IPS-18c (cell line): ENCODE results near the gene TPGS2.
A peak's percentile ranks its signal among the peaks of the same experiment; 100 is the strongest.
"Not testable (repeated sequence)": the region's sequence is repeated elsewhere in the genome, so short reads cannot be mapped to it uniquely, and the experiment has no call there.

Experiments
- H3K4me3 ChIP-seq: 2 replicates; pipeline ENCODE4 v1.7.0; 2013; ENCODE audit warnings: low read depth, mild to moderate bottlenecking, low read length, moderate library complexity; ENCODE audit not compliant: insufficient read depth
- H3K9me3 ChIP-seq: one replicate; pipeline ENCODE4 v1.6.1; 2013; ENCODE audit warnings: mild to moderate bottlenecking, low read length, moderate library complexity; ENCODE audit not compliant: control insufficient read depth, insufficient read depth

Gene TPGS2

DNA sequence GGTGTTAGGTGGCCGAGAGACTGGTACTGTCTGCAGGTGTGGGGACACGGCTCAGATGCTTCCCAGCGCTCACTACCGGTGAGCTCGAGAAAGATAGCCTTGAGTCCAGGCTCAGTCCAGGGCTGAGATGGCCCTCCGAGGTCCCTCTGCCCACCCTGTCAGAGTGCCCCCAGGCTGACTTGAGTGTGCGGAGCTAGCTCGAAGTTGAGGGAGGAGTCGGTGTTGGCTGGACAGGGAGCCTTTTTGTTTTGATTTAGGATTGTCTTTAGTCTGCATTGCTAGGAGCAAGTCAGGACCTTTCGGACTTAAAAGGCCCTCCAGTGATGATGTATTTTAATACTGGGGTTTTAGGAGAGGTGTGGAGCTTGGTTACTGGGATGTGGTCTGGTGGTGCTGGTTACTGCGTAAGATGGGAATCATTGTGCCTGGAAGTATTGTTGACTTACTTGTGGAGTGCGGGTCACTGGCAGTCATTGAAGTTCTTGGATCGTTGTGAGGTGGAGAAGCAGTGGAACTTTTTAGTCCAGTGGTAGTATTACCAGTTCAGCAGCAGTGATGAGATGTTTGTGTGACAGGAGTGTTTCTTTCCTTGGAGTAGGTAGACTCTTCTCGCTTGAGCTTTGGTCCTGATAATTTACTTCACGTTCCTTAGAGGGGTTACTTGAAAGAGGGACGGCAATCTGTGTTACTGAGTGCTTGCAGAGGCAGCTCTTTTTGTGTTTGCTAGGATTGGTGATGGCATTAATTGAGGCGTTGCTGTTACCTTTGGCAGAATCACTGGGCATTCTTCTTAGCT, 758 bp upstream of the TPGS2 start:
- H3K4me3 ChIP-seq = peak overlapping the region; percentile 87
- peaks cover 3% of the 10 kb centered on the region for H3K9me3 ChIP-seq

GRCh38 chr18:36828157-36828629, 609 bp downstream of the TPGS2 start:
- Histone ChIP-seq H3K4me3 (peak overlapping the region; percentile 87), H3K9me3 (peaks cover 3% of the 10 kb centered on the region)

DNA sequence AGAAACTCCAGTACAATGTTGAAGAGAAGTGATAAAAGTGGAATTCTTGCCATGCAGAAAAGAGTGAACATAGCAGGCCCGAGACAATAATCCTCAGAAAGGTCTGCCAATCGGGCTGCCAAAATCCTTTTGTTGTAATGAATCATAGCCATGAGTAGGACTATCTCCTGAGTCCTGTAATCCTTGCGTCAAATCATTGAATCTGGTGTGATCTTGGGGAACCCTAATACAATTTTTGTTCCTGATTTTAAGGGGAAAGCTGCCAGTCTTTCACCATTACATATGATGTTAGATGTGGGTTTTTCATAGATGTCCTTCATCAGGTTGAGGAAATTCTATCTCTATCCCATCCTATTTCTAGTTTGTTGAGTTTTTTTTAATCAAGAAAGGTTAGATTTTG, 2.2 kb downstream of the TPGS2 start:
- Histone ChIP-seq H3K9me3 (peaks cover 3% of the 10 kb centered on the region), H3K4me3 (no peak overlapping the region)

DNA sequence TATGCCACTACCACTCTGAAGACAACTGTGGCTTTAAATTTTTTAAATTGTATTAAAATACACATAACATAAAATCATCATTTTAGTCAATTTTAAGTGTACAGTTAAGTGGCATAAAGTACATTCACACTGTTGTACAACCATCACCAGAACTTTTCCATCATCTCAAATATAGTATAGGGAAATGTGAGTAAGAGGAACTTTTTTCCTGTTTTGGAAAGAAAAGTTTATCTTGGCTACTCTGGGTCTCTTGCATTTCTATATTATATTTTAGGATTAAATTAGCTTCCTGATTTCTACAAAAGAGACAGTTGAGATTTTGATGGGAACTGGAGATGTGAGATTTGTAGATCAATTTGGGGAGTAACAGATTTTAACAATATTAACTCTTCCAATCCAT, 3.3 kb downstream of the TPGS2 start:
- Histone ChIP-seq H3K9me3 (peaks cover 3% of the 10 kb centered on the region), H3K4me3 (no peak overlapping the region)

GRCh38 chr18:36821681-36822080, 7.1 kb downstream of the TPGS2 start:
- Histone ChIP-seq H3K4me3 (no peak overlapping the region), H3K9me3 (peaks cover 3% of the 10 kb centered on the region)

DNA sequence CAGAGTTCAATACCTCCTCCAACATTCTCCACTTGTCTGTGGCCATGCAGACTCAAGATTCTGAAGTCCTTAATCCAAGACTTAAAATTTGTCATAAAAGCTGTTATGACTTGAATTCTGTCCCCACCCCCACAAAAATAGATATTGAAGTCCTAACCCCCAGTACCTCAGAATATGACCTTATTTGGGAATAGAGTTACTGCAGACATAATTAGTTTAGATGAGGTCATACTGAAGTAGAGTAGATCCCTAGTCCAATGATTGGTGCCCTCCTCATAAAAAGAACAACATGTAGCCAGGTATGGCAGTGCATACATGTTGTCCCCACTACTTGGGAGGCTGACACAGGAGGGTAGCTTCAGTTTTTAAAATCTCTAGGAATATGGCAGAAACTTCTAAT, 9.2 kb downstream of the TPGS2 start:
- H3K4me3 ChIP-seq = no peak overlapping the region
- no peaks in the 10 kb centered on the region for H3K9me3 ChIP-seq

DNA sequence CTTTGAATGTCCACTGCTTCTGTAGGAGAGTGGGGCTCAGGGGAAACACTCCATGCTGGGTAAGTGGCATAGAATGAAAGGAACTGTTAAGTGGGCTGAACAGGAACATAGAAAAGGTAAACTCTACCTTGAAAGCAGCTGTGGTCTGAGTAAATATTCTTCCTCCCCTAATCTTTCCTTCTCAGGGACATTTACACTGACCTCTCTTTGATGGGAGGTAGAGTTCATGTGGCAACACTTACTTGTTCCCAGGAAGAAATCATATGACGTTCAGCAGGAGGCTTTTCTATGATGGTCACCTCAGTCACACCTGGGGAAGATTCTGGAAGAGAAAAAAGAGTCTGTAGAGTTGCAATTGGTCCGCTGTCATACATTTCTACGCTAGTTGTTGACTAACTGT, 10.2 kb downstream of the TPGS2 start:
- no peak overlapping the region for H3K4me3 ChIP-seq
- H3K9me3 ChIP-seq = no peaks in the 10 kb centered on the region

DNA sequence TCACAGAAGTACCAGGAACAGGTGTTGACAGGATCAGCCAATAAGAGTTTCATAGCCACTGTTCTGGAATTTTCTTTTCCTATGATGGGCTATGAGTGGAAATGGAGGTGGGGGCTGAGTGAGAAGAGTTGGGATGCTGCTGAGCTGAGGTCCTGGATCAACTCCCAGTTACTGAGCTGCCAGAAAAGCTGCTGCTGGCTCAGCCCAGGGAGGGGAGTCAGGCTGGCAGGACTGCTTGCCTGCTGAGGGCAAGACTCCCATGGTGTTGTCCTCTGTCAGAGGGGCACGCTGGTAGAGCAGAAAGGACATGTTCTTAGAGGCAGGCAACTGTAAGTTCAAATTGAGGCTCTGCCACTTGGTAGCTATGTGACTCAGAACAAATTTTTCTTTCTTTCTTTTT, 11.8 kb downstream of the TPGS2 start:
- no peak overlapping the region for H3K4me3 ChIP-seq

GRCh38 chr18:36816096-36816495, 12.7 kb downstream of the TPGS2 start:
- not testable (repeated sequence) for H3K9me3 ChIP-seq, H3K4me3 ChIP-seq

More for the DNA sequence above, 11.8 kb downstream of the TPGS2 start:
- H3K9me3 ChIP-seq = no peaks in the 10 kb centered on the region

GRCh38 chr18:36814994-36815393, 13.8 kb downstream of the TPGS2 start:
- H3K9me3 ChIP-seq = no peaks in the 10 kb centered on the region
- no peak overlapping the region for H3K4me3 ChIP-seq

- no peak overlapping the region for H3K4me3 ChIP-seq
Measured at GRCh38 chr18:36813824-36814223, 15.0 kb downstream of the TPGS2 start.

GRCh38 chr18:36813101-36813775, 15.6 kb downstream of the TPGS2 start:
- Histone ChIP-seq H3K9me3 (no peaks in the 10 kb centered on the region), H3K4me3 (no peak overlapping the region)

More at GRCh38 chr18:36813824-36814223, 15.0 kb downstream of the TPGS2 start:
- H3K9me3 ChIP-seq = no peaks in the 10 kb centered on the region

DNA sequence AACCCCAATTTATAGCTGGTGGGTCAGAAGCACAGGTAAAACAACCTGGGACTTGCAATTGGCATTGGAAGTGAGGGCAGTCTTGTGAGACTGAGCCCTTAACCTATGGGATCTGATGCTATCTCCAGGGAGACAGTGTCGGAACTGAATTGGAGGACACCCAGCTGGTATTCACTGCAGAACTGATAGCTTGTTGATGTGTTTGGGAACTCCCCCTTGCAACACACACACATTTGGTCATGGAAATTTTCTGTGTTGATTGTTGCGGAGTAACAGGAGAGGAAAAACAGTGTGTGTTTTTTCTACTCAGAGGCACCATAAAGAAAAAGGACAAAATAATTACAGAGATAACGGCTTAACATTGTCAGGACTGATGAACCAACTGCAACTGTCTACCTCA, 16.1 kb downstream of the TPGS2 start:
- Histone ChIP-seq H3K4me3 (no peak overlapping the region), H3K9me3 (no peaks in the 10 kb centered on the region)

- H3K4me3 ChIP-seq = no peak overlapping the region
- H3K9me3 ChIP-seq = no peaks in the 10 kb centered on the region
Measured at GRCh38 chr18:36811955-36812354, 16.8 kb downstream of the TPGS2 start.

DNA sequence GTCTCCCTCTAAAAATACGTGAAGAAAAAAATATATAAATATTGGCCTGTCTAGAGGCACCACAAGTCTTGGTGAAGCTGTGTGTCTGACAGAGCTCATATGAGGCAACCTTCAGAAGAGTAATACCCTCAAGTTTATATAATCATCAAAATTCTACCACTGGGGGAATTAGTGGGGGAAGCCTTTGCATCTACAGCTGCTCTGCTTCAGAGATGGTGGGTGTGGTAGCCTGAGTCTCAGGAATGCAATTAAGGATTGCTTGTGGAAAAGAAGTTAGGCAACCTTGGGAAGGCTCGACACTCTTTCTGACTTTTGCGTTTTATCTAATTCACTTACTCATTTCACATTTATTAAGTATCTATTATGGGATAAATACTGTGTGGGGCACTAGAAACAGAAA, 17.4 kb downstream of the TPGS2 start:
- Histone ChIP-seq H3K9me3 (no peaks in the 10 kb centered on the region), H3K4me3 (no peak overlapping the region)

DNA sequence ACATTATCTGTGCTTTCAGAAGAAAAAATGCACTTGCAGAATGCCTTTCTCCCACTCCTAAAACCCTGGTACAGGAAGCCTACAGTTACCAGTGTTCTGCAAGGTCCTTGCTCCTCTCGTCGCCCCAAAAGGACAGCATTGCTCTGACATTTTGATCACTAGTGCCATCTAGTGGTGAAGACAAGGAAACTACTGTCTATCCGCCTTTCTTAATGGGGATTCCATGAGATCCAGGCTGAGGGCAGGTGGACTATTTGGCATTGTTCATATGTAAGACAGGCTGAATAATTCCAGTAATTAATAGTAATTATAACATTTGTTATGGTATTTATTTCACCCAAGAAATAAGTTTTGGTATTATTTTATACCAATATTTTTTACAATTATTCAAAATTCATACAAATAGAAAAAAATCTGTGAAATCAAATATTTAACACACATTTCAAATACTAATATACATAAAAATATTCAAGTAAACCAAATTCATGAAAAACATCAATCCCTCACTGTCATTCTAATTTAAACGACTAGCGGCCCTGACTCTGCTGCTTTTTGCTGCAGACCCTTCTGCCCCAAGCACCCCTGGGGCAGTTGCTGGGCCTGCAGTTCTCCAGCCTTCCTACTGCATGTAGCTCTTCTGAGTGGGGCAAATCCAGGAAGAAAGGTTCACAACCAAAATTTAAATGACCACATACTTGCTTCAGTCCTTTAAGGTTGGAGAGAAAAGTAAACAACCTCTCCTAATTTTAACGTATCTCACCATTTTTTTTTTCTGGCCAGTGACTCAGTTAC, 19.0 kb downstream of the TPGS2 start:
- no peaks in the 10 kb centered on the region for H3K9me3 ChIP-seq
- no peak overlapping the region for H3K4me3 ChIP-seq

- Histone ChIP-seq H3K4me3 (no peak overlapping the region), H3K9me3 (no peaks in the 10 kb centered on the region)
Measured at GRCh38 chr18:36808681-36809080, 20.1 kb downstream of the TPGS2 start.

- Histone ChIP-seq H3K9me3 (no peaks in the 10 kb centered on the region), H3K4me3 (no peak overlapping the region)
Measured at GRCh38 chr18:36805105-36805504, 23.7 kb downstream of the TPGS2 start.
